Umbilical cord (tissue), 2 donors: ENCODE measurements around the gene C17orf113. TPM values are rescaled to one million over a fixed set of nuclear protein-coding genes. Genes with fewer than 3 reads are reported as not detected.
A peak's percentile ranks its signal among the peaks of the same experiment; 100 is the strongest.

ENCODE experiments used
- DNase-seq: peaks from one replicate; pipeline ENCODE4 v3.0.0-alpha.2; 2015; ENCODE audit warnings: low spot score
- total RNA-seq: library from RNA; depleted of rRNA; stranded (reverse); fragments of >200 nt; gene quantifications from one replicate; pipeline ENCODE4 v1.2.3, GENCODE V29; 2014; ENCODE audit warnings: low replicate concordance; ENCODE audit not compliant: insufficient read depth

The C17orf113 gene
- total RNA-seq, result 1.2 TPM

DNA sequence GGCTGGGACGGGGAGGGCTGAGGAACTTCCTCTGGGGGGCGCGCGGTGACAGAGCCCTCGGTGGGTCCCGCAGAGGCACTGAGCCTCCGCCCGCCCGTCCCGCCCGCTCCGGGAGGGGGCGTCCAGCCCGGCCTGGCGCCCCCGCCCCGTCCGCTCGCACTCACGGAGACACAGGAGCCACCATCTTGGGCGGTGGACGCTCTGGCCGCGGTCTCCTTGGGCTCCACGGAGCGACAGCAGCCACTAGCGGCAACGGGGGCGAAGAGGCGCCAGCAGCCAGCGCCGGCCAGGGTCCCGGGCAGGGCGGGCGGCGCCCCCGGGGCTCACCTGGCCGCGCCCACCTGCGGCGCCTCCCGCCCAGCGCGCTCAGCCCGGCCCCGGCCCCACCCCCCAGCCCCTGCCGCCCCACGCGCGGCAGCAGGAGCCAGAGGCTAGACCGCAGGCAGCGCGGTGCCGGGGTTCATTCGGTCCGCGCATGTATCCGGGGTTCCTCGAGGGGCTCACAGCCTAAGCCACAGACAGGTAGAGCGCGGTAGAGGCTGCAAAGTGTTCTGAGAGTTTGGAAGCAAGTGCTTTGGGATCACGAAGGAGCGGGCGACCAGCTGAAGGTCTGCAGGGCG lies at the start of gene C17orf113:
C17orf113 (minus strand) TSS at position 209 of the 620 bp plus-strand sequence. CDS start 7,225 bp downstream, outside the sequence.
- peak; percentile 54 for DNase-seq

GRCh38 chr17:42098730-42099399 lies 48.5 kb upstream of the C17orf113 start:
- no peak for DNase-seq

GRCh38 chr17:42097691-42098631 lies 47.6 kb upstream of the C17orf113 start, which contains the start of gene ZNF385C:
ZNF385C (minus strand) TSS chr17:42098473; CDS start chr17:42063056, 35,417 bp downstream.
- no peak for DNase-seq

DNA sequence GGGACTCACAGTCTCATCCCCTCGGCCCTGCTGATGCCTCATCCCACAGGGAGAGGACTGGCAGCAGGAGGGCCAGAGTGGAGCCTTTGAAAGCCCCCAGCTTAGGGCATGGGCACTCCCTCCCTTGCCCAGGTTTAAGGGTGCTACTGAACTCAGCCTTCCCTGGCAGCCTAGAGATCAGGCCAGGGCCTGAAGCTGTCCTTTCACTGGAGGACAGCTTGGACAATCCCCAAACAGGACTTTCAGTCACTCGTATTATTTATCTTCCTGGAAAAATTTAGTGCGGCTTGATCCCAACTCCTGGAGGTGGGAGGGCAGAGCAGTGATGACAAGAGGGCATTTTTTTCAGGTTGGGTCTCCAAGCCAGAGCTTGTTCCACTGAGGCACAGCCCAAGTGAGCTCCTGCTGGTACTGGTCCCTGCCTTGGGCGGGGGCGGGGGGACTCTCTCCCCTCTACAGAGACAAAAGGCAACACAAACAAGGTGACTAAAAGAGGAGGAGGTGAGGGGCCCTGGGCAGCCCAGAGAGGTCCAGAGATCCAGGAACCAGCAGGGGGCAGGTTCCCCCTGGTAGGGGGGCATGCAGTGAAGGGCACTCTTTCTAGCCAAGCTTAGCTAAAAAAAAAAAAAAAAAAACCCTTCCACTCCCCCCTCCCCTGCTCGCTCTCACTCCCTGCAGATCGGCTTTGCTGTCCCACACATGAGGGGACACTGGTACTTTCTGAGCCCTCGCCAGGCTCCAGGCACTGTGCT lies 46.1 kb upstream of the C17orf113 start:
- DNase-seq, result no peak

DNA sequence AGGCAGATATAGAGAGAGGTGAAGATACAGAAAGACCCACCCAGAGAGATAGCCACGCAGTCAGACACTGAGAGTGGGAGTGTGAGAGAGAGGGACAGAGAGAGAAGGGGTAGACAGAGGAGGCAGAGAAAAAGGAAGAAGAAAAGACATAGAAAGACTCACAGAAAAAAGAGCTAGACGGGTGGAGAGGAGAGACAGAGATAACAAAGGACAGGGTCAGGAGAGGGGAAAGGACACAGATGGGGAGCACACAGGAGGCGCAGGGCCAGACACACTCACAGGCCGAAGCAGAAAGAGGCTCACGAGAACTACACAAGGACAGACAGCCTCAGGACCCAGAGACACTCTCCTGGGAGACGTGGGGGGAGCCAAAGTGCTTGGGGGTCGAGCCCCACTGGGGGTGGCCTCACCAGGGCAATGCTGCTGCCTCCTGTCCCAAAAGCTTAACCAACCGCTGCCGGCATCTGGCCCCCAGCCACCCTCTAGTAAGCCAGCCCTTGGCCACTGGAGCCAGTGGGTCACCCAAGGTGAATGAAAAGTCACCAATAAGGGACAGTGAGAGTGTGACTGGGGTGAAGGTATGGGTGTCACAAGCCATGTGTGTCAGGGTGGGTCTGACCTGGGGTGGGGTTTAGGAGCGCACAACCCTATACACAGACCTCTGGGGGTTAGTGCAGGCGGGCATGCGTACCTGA lies 44.1 kb upstream of the C17orf113 start:
- no peak for DNase-seq

DNA sequence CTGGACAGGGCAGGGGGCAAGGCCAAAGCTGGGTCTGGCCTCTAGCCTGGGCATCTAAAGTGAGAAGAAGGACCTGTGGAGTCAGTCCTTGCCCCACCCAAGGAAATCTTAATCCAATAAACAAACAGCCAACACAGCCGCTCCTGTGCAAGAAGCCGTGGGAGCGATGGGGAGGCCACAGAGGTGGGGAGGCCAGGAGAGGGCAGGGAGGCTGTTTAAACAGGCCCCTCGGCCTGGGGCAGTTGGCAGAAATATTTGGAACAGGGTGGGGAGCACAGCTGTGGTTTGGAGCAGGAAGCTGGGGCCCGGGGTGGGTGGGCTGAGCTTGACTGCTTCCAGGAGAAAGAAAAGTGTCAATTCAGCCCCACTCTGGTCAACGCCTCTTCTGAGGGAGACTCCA lies 42.5 kb upstream of the C17orf113 start:
- DNase-seq, result no peak

GRCh38 chr17:42090964-42091790 lies 40.8 kb upstream of the C17orf113 start:
- DNase-seq, result no peak

DNA sequence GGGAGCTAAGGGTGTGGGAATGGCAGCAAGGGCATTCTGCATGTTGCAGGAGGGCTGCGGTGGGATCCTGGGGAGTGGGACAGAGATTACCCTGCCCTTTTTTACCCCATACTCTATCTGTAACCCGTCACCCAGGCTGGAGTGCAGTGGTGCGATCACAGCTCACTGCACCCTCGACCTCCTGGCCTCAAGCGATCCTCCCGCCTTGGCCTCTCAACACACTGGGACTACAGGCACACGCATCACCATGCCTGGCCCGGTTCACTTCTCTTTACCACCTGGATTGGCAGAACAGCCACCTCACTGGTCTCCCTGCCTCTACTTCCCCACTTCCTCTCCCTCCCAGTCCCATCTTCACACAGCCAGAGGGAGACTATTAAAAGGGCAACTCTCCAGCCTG lies 38.3 kb upstream of the C17orf113 start:
- DNase-seq, result no peak

GRCh38 chr17:42087736-42088705 lies 37.6 kb upstream of the C17orf113 start:
- DNase-seq, result no peak

DNA sequence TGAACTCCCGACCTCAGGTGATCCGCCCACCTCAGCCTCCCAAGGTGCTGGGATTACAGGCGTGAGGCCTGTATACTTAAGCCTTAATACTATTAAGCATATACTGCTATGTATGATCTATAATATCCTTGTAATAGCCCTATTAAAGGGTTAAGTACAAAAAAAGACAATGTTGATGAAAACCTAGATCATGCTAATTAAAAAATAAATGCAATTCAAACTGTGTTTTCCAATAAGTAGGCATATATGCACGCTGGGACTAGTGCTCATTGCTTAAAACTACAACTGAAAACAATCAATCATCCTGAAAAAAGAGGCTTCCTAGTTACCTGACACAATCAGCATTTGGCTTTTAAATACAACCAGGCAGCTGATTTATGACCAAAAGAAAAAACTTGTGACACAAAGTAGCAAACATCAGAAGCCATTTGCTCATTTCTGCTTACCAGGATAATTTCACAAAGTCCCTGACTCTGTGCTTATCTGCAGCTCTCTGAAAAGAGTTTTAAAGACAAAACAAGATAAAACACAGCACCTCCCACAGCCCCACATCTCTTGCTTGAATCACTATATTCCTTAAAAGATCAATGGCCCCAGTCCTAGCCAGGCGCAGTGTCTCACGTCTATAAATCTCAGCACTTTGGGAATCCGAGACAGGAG lies 36.8 kb upstream of the C17orf113 start:
- peak; percentile 43 for DNase-seq

- DNase-seq, result no peak
These were observed 31.2 kb upstream of the C17orf113 start for GRCh38 chr17:42081516-42082129.

GRCh38 chr17:42079541-42079940 lies 29.1 kb upstream of the C17orf113 start:
- no peak for DNase-seq

DNA sequence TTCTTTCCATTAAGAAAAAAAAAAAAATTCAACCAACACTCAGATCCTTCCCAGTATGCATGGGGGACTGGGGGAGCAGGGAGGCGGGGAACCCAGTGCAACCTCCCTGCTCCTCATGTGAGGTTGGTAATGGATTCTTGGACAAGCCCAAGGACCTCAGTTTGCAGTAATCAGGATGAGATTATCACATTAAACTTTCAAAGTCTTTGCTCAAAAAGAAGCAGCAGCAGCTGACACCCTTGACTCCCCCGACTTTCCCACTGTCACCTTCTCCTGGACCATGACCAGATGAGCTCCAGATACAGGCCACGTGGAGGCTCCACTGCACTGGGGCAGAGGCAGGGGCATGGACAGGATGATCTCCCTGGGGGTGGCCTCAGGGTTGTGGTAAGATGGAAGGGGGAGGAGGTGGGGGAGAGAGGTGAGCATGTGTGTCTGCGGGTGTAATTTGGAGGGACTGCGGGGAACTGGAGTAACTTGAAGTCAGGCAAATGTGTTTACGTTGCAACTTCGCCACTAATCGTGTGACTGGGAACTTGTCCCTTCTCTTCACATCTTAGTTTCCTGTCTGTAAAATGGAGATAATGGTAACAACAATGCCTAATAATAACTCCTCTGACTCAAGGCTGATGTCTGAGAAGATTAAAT lies 28.1 kb upstream of the C17orf113 start:
- no peak for DNase-seq

GRCh38 chr17:42077755-42078154 lies 27.4 kb upstream of the C17orf113 start:
- DNase-seq, result no peak

DNA sequence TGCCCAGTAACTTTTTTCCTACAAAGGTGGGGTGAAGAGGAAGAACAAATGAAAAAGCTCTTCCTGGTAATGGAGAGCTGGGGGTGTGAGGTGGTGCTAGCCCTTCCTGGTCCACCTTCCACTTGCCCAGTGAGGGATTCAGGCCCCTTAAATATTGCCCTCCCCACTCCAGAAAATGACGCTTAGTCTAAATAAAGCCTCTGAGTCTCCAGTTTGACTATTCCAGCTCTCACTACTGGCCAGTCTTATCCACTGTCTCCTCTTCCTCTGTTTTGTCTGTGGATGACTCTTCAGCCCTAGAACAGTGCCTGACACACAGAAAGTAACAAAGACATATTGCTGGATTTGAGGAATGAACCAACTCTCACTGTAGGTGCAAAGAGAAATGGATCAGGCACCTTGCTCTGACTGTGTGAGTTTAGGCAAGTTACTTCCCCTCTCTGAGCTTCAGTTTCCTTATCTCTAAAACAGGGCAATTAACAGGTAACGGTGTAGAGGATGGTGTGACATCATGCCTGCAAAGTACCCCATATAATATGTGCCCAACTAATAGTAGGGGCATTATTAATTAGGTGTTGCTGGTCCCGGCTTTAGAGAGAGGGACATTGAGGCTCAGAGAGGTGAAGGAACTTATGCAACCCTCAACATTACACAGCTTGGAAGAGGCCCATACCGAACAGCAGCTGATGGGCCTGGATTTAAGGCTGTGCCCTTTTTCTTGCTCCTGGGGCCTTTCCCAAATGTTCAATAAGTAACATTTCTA lies 26.6 kb upstream of the C17orf113 start:
- DNase-seq, result no peak

DNA sequence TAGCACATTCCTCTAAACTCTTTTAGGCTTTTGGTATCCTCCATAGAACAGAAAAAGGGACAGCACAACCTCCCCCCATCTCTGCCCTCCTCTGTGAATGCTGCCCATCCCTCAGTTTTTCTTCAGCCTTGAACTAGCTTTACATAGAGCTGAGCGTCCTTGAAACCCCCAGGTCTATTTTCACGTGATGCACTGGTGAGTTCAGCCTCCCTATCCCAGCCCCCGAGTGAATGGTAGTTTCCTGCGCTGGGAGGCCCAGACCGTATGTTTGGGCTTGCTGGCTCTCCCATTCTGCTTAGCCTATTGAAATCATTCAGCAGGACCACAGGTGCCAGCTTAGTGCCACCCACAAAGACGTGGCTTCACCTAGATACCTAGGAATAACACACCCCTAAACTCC lies 25.4 kb upstream of the C17orf113 start:
- no peak for DNase-seq
